ENCODE data around the gene FBXW7.

The FBXW7 gene

GRCh38 chr4:152427981-152428380 is 107.9 kb downstream of the FBXW7 start:
- no peak for DNase-seq (ENCODE audit: low spot score)

- DNase-seq (ENCODE audit: low spot score), result no peak
Observed at GRCh38 chr4:152424977-152425376, 110.9 kb downstream of the FBXW7 start.

DNA sequence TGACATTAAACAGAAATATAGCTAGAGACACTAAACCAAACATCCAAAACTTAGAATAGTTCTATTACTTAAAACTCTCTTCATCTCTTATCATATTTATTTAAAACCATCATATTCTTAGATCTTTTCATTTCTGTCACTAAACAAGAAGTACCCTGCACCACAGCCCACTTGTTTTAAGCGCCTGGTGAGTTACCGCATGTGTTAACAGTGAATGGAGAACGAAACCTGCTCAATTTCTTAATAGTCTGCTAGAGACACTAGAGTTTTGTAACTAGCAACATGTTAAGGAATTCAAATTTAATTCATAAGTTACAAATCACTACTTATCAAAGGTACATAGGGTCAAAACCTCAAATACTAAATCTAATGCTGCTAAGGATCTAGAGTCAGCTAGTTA is 111.5 kb downstream of the FBXW7 start:
- no peak for DNase-seq (ENCODE audit: low spot score)

GRCh38 chr4:152422817-152423320 is 113.0 kb downstream of the FBXW7 start:
- no peak for DNase-seq (ENCODE audit: low spot score)

DNA sequence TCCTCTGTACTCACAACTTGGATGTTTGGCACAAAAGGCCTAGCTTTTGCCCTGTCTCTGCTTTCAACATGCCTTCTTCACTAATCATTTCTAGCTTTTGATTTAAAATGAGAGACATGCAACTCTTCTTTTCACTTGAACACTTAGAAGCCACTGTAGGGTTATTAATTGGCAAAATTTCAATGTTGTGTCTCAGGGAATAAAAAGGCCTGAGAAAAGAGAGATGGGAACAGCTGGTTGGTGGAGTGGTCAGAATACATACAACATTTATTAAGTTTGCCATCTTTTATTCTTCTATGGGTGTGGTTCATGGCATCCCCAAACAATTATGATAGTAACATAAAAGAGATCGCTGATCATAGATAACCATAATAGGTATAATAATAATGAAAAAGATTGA is 114.3 kb downstream of the FBXW7 start:
- no peak for DNase-seq (ENCODE audit: low spot score)

- no peak for DNase-seq (ENCODE audit: low spot score)
Observed at GRCh38 chr4:152419809-152420208, 116.1 kb downstream of the FBXW7 start.

DNA sequence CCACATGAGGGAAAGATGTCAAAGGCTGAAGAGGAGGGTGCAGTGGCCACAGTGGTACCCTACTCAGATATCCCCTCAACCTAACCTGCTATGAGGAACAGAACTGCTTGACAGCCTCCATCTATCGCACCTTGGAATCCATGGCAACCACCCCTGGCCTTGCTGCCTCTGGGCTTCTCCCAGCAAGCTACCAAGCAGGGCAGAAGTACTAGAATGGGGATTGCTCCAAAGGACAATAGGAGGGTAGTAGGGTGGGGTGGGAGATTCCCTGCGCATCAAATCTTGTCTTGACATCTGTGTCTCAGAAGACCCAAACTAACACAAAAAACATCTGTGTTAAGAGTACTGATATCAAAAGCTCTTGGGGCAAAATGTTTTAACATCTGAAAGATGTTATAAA is 118.2 kb downstream of the FBXW7 start:
- no peak for DNase-seq (ENCODE audit: low spot score)

GRCh38 chr4:152415980-152416379 is 119.9 kb downstream of the FBXW7 start:
- DNase-seq (ENCODE audit: low spot score), result no peak

DNA sequence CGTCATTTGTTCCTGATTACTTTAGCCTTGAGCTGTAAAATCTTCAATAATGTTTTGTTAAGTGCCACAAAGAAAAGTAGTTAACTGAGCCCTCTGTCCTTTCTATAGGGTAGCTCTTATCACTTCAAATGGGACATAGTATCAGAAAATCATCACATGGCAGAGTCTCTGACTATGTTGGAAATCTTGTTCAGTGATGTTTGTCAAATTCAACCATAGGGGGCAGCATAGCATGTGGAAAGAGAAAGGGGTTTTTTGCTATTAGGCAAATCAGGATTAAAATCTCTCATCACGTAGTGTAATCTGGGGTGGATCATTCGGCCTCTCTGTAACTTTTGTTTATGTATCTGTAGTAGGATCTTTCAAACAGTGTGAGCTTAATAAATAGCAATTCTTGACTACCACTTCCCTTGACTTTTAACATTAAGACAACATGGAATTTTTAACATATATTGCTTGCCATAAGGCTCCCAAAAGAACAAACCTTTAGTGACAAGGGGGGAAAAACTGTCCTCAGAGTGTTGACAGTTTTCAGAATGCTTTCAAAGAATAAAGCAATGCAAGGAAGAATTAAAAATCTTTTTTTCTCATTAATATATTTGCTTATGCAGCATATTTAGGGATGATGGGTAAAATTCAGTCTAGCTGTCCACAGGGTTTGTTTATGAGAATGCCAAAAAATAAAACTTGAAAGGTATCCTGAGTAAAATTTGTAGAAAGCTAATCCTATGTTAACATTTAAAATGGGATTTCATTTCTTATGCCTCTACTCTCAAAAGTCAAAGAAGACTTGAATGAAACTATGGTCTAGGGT is 127.2 kb downstream of the FBXW7 start:
- DNase-seq (ENCODE audit: low spot score), result peak; percentile 54

- DNase-seq (ENCODE audit: low spot score), result no peak
Observed at GRCh38 chr4:152401424-152401823, 134.5 kb downstream of the FBXW7 start.

DNA sequence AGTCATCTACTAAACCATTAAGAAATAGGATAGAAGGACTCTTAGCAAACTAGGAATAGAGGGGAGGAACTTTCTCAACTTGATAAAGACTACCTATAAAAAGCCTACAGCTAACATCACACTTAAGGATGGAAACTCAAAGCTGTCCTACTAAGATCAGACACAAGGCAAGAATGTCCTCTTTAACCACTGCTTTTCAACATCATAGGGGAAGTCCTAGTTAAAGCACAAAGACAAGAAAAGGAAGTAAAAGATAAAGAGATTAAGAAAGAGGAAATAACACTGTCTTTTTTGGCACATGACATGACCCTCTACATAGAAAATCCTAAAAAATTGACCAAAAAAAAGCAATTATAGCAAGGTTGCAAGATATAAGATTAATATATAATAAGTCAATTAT is 136.6 kb downstream of the FBXW7 start:
- DNase-seq (ENCODE audit: low spot score), result no peak

DNA sequence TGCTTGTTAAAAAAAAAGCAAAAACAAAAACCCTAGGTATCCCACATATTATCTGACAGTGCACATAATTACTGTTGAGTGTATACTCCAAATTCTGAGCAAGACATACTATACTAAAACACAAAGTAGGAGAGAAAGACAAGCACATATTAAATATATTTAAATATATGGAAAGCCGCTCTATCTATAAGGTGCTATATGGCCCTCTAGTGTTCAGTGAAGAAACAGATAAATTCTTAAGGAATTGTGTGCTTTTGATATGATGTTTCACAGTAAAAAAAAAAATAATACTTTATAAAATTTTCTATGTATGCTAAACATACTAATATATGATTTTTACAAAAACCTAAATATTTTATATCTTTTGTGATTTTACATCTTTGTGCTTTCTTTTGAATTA is 137.8 kb downstream of the FBXW7 start:
- DNase-seq (ENCODE audit: low spot score), result no peak

DNA sequence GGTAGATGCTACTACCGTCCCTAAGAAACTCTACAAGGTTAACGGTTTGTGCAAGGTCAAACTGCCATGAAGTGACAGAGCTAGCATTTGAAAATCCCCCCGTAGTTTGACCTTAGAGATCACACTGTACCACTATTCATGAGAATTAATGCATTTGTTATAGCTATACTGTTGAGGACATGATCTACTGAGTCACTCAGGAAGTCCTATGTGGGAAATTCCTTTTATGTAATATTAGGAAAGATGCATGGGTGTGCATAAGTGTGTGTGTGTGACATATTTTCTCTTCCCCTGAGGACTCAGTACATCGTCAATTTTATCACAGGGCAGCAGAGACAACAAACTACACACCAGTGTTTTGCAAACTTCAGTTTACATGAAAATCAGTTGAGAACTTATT is 141.1 kb downstream of the FBXW7 start:
- no peak for DNase-seq (ENCODE audit: low spot score)

GRCh38 chr4:152392079-152392478 is 143.8 kb downstream of the FBXW7 start:
- DNase-seq (ENCODE audit: low spot score), result no peak

DNA sequence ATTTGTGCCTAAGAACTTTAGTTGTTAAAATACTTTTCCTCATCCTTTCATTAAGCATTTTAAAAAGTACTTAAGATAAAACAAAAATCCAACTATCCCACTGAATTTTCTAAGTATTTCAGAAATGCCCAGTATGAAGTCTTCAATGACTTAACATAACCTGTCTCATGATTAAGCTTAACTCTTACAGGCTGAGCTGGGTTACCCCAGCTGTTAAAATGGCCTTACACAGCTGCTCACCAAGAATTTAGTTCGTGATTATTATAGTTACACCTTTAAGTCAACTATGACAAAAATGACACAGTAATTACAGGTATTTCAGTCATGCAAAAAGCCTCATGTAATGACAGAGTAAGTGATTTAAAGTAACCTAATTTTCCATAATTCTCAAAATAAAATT is 145.7 kb downstream of the FBXW7 start:
- no peak for DNase-seq (ENCODE audit: low spot score)

GRCh38 chr4:152389359-152389758 is 146.5 kb downstream of the FBXW7 start:
- no peak for DNase-seq (ENCODE audit: low spot score)

DNA sequence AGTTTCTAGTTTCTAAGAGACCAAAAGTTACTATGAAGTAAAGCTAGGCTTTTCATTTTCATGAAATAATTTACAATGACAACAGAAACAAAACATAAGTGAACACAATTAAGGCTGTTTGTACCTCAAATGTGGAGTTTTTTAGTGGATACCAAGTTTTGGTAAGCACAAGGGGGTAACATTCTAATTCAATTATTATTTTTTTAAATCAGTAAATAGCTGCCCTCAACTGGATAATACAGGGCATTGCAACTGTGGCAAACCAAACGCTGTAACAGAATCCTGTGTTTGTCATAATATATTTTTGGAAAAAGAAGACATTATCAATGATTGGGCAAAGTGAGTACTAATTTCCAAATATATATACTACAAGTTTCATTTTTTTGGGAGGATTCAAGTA is 150.3 kb downstream of the FBXW7 start:
- no peak for DNase-seq (ENCODE audit: low spot score)

DNA sequence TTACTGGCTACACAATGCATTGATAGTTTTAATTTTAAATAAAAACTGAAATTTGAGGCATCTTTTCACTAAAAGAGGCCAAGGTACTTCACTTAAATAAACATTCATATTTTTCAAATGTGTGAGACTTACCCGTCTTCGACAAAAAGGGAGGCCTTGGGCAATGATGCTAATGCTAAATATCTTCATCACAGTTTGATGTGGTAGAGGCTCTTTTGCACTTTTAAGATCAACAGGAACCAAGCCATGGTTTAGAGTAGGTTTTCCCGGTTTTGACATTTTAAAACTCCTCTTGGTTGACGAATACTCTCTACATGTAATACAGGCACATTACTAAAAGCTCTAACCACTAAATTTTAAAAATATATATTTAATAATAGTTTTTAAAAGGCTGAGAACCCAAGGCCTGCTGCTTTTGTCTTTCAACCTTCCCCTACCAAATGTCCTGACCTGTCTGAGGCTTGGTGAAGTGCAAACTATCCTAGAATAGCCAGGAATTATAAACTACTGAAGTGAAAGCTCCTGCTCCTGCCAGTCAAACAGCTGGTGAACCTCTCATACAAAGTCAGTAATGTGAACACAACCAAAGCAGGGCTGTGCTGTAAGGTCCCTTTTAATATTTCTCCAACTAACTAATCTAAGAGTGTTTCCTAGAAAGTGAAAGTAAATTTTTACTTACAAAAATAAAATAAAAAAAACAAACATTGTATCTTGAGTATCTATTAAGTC is 153.7 kb downstream of the FBXW7 start:
- no peak for DNase-seq (ENCODE audit: low spot score)

GRCh38 chr4:152380919-152381318 is 155.0 kb downstream of the FBXW7 start:
- DNase-seq (ENCODE audit: low spot score), result no peak

DNA sequence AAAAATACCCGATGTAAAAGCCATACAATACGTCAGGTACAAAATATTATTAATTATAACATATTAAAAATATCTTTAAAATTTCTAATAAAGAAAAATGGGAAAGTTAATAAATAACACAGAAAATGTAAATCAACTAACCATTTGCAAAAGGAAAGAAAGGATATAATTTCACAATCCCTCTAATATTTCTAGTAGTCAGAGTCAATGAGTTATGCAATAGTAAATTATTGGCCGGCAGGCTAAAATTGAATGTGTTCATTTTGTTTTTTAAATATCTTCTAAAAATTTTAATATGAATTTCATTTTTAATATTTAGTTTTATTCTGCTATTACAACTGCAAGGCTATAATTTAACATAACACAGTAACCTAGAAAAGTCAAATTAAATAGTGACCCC is 155.7 kb downstream of the FBXW7 start:
- no peak for DNase-seq (ENCODE audit: low spot score)

DNA sequence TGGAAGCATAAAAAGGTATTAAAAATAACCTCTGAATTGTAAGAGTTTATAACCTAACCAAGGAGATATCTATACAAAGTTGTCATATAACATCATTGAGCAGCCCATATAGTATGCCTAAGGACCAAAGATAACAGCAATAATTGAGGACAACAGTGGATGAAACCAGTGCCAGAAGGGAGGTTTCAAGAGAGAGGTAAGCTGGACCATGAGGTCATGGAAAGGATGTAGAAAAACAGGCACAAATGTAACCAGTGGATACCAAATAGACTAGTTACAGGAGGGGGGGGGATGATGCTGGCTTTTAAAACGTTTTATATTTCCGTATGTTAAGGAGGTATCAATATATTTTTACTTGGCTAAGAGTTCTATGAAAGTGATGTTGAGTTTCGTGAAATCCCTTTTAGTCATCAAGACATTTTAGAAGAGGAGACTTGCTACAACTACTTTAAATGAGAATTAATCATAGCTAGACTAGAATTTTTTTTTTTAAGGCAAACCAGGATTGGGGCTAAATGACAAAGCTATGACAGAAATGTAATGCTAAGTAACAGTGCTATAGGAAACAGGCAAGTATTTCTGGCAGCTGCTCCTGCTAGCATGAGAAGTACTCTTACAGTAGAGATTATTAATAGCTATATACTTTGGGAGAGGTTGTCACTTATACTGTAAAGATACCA is 161.1 kb downstream of the FBXW7 start:
- no peak for DNase-seq (ENCODE audit: low spot score)

DNA sequence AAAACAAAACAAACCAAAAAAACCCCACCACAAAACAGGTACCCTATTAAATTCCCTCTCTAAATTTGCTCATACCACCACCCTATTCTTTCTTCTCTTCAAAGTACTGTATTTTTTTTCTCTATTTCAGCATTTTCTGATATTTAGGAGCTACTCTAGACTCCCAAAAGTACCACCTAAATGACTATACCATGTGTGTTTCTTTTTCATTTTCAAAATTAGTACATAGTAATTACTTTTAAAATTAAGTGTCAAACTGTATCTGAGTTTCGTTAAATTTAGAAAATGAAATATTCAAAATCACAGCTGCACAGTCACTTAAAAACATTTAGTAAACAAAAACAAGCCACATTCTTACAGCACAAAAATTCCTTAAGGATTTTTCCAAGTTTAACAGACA is 161.7 kb downstream of the FBXW7 start:
- no peak for DNase-seq (ENCODE audit: low spot score)

GRCh38 chr4:152372444-152372843 is 163.4 kb downstream of the FBXW7 start:
- no peak for DNase-seq (ENCODE audit: low spot score)

Data from CD4-positive, alpha-beta T cell treated with Interleukin-15 for 4 hours (primary cell).